ENCODE data around the gene SLC38A9.
A peak's percentile ranks its signal among the peaks of the same experiment; 100 is the strongest.

SLC38A9 gene

DNA sequence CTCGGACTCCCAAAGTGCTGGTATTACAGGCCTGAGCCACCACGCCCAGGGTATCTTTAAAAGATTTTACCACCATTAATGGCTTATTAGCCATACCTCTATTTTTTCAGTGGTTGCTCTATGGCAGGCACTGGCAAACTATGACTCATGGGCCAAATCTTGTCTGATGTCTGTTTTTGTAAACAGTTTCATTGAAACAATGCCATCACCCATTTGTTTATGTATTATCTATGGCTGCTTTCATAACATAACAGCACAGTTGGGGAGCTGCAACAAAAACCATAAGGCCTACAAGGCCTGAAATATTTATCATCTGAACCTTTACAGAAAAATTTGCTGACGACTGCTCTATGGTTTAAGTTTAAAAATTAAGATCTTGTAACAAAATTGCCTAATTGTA is 66.8 kb downstream of the SLC38A9 start:
- H3K4me3 ChIP-seq (ENCODE audit: low read depth, low read length) = no peak overlapping the region
- peak; percentile 60 for DNase-seq (ENCODE audit: low read depth)
- TF ChIP-seq, protein P1, sequence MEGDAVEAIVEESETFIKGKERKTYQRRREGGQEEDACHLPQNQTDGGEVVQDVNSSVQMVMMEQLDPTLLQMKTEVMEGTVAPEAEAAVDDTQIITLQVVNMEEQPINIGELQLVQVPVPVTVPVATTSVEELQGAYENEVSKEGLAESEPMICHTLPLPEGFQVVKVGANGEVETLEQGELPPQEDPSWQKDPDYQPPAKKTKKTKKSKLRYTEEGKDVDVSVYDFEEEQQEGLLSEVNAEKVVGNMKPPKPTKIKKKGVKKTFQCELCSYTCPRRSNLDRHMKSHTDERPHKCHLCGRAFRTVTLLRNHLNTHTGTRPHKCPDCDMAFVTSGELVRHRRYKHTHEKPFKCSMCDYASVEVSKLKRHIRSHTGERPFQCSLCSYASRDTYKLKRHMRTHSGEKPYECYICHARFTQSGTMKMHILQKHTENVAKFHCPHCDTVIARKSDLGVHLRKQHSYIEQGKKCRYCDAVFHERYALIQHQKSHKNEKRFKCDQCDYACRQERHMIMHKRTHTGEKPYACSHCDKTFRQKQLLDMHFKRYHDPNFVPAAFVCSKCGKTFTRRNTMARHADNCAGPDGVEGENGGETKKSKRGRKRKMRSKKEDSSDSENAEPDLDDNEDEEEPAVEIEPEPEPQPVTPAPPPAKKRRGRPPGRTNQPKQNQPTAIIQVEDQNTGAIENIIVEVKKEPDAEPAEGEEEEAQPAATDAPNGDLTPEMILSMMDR (IDR thresholded peaks at IDR 0.05; ENCODE audit: low read depth, low read length, missing control alignments) = no peak
- in situ Hi-C loops (cut with HindIII; ENCODE audit: low sequenced_read_pairs) = no loop called here

DNA sequence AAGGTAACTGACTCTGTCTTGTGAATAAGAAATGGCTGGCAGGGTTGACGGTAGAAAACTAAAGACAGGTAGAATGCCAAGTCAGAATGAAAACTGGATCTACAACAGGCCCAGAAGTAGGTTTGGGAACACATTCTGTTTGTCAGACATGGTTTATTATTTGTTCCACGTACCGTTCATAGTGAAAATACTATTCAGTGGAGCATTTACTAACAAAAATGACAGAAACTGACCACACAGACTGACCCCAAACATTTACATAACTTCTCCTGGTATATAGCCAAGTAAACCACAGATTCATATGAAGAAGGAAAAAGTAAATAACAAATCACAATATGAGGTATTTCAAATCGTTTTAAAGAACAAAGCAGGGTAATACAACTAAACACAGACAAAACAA is 73.7 kb downstream of the SLC38A9 start:
- DNase-seq (ENCODE audit: low read depth) = peak; percentile 76
- in situ Hi-C loops (cut with HindIII; ENCODE audit: low sequenced_read_pairs) = no loop called here
- TF ChIP-seq, protein P1 (IDR thresholded peaks at IDR 0.05; ENCODE audit: low read depth, low read length, missing control alignments) = no peak
- no peak overlapping the region for H3K4me3 ChIP-seq (ENCODE audit: low read depth, low read length)

DNA sequence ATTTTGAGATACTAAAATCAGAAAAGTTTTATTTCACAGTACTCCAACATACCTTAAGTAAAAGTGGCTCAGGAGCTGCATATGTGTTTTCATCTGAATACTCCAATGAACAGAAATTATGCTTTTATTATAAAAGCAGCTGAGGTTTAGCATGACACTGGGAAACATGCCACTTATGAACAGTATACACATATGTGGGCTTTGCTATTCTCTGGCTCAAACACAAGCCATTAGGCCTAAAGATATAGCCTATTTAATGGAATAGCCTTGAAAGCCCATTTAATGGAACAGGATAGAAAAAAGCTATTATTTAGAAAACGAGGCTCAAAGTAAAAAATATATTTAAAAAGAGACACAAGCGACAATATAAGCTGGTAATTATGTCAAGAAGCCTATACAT is 74.1 kb downstream of the SLC38A9 start:
- TF ChIP-seq, protein P1 (IDR thresholded peaks at IDR 0.05; ENCODE audit: low read depth, low read length, missing control alignments) = no peak
- H3K4me3 ChIP-seq (ENCODE audit: low read depth, low read length) = no peak overlapping the region
- DNase-seq (ENCODE audit: low read depth) = no peak
- in situ Hi-C loops (cut with HindIII; ENCODE audit: low sequenced_read_pairs) = no loop called here

DNA sequence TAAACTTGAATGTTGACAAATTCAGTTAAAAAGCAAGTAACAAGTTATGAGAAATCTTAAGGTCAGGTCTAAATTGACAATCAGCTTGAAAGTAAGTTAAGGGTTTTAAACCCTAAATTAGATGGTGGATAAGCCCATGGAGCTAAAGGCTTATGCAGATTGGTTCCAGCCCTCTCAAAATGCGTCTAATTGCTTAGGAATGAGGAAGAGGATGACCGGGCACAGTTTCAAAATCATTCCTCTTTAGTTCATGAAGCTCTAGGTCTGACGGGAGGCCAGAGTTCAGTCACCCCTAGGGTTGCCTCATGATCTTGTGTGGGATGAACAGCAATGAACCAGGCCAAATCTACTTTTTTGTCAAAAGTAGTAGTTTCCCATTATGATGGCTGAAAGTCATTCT is 75.4 kb downstream of the SLC38A9 start:
- no peak overlapping the region for H3K4me3 ChIP-seq (ENCODE audit: low read depth, low read length)
- DNase-seq (ENCODE audit: low read depth) = no peak
- TF ChIP-seq, protein P1 (IDR thresholded peaks at IDR 0.05; ENCODE audit: low read depth, low read length, missing control alignments) = no peak
- in situ Hi-C loops (cut with HindIII; ENCODE audit: low sequenced_read_pairs) = no loop called here

DNA sequence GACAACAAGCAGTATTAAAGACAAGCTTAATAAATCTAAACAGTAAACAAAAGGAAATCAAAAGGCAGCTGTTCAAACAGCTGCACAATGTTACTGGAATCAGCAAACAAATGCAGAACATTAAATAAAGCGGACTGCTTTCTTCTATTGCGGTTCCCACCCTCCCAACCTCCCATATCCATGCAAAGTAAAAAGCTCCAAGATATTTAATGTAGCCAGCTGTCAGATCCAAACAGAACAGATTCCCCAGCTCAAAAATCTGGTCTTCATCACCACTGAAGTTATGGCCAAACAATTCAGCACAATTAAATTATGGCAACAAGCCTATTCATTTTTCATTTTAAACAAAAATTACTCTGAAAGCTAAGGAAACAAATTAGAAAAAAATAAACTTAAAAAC is 75.9 kb downstream of the SLC38A9 start:
- no peak for DNase-seq (ENCODE audit: low read depth)
- no peak overlapping the region for H3K4me3 ChIP-seq (ENCODE audit: low read depth, low read length)
- TF ChIP-seq, protein P1 (IDR thresholded peaks at IDR 0.05; ENCODE audit: low read depth, low read length, missing control alignments) = no peak
- in situ Hi-C loops (cut with HindIII; ENCODE audit: low sequenced_read_pairs) = no loop called here

DNA sequence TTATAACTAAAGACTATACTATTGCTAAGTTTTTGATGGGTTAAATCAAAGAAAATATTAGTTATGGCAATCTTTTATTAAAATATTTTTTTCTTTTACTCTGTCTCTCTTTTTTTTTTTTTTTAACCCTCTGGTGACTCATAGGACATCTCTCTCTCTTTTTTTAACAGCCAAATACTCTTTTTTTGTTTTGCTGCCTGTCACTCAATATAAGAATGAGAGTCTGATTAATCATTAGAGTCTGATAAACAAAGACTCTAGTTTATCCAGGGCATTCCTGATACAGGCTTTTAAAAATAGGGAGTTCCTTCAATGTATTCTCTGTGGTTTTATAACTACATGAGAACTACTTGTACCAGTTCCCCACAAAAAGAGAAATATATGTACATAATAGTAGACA is 77.3 kb downstream of the SLC38A9 start:
- H3K4me3 ChIP-seq (ENCODE audit: low read depth, low read length) = no peak overlapping the region
- in situ Hi-C loops (cut with HindIII; ENCODE audit: low sequenced_read_pairs) = no loop called here
- DNase-seq (ENCODE audit: low read depth) = no peak
- TF ChIP-seq, protein P1 (IDR thresholded peaks at IDR 0.05; ENCODE audit: low read depth, low read length, missing control alignments) = no peak
